ENCODE results near the gene SUMO3.

DNA sequence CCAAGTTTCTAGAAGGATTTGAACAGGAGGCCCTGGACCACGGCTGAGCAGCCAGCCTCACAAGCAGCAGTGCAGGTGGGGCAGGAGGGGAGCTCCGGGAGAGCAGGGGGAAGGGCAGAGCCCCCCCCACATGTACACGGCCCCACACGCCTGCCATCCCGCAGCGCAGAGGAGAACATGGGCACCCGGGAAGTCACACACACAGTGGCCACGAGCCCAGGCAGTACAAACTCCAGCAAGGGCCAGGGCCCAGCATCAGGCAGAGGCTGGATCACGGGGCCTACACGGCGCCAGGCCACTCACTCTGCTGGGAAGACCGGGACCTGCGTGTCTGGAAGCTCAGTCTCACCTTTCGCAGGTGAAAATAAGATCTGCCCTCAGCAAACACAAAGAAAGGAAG is 5.2 kb downstream of the SUMO3 start:
- TF ChIP-seq ZNF384 (IDR thresholded peaks at IDR 0.05; ENCODE audit: borderline replicate concordance, low read depth, low read length), result no peak
- TF ChIP-seq, protein P1, sequence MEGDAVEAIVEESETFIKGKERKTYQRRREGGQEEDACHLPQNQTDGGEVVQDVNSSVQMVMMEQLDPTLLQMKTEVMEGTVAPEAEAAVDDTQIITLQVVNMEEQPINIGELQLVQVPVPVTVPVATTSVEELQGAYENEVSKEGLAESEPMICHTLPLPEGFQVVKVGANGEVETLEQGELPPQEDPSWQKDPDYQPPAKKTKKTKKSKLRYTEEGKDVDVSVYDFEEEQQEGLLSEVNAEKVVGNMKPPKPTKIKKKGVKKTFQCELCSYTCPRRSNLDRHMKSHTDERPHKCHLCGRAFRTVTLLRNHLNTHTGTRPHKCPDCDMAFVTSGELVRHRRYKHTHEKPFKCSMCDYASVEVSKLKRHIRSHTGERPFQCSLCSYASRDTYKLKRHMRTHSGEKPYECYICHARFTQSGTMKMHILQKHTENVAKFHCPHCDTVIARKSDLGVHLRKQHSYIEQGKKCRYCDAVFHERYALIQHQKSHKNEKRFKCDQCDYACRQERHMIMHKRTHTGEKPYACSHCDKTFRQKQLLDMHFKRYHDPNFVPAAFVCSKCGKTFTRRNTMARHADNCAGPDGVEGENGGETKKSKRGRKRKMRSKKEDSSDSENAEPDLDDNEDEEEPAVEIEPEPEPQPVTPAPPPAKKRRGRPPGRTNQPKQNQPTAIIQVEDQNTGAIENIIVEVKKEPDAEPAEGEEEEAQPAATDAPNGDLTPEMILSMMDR (IDR thresholded peaks at IDR 0.05 in 2 of 3, conservative IDR thresholded peaks at IDR 0.05 in 1 of 3; ENCODE audit: control insufficient read depth in 2 of 3, extremely low read depth in 1 of 3, insufficient read depth in 1 of 3, low read depth in 3 of 3, low read length in 3 of 3), result no peak
- TF ChIP-seq POLR2AphosphoS5 (IDR thresholded peaks at IDR 0.05; ENCODE audit: low read length), result no peak
